Vagina (tissue), 2 donors: ENCODE measurements around the gene HS6ST3. TPM values are rescaled to one million over a fixed set of nuclear protein-coding genes. Genes with fewer than 3 reads are reported as not detected.

Source experiments
- DNase-seq, 2 donors: peaks; one replicate each; pipeline ENCODE4 v3.0.0-alpha.2; 2017; ENCODE audit errors: extremely low spot score in 2 of 2
- H3K27ac ChIP-seq: fragments of 200-600 bp; sonication (generic); one replicate; pipeline ENCODE4 v1.5.1; 2019
- H3K27me3 ChIP-seq: fragments of 200-600 bp; sonication (generic); one replicate; pipeline ENCODE4 v1.5.1; 2019
- H3K36me3 ChIP-seq, 2 donors: fragments of 200-600 bp; sonication (generic); one replicate each; pipeline ENCODE4 v1.5.1; 2017 to 2019
- H3K4me1 ChIP-seq: fragments of 200-600 bp; sonication (generic); one replicate; pipeline ENCODE4 v1.5.1; 2019
- H3K4me3 ChIP-seq, 2 donors: fragments of 200-600 bp; sonication (generic); 1 replicate in 1 of 2; 2 replicates in 1 of 2; pipeline ENCODE4 v1.5.1; 2016 to 2019
- H3K9me3 ChIP-seq: fragments of 200-600 bp; sonication (generic); one replicate; pipeline ENCODE4 v1.5.1; 2019
- CTCF ChIP-seq, 3 experiments: fragments of 450-650 bp in 2 of 3; fragments of 200-600 bp in 1 of 3; sonication (generic) in 1 of 3; IDR thresholded peaks; one replicate each; pipeline ENCODE4 v1.5.1; 2017 to 2019; ENCODE audit warnings: antibody characterized with exemption in 3 of 3, mild to moderate bottlenecking in 2 of 3, moderate library complexity in 2 of 3
- POLR2A ChIP-seq, 2 donors: fragments of 450-650 bp; IDR thresholded peaks; one replicate each; pipeline ENCODE4 v1.6.1; 2017; ENCODE audit warnings: antibody characterized with exemption in 2 of 2, mild to moderate bottlenecking in 2 of 2, moderate library complexity in 2 of 2
- POLR2AphosphoS5 ChIP-seq, 2 donors: sonication (generic); formaldehyde crosslinking; IDR thresholded peaks; one replicate each; pipeline ENCODE4 v1.9.0; 2017; ENCODE audit warnings: antibody characterized with exemption in 2 of 2, mild to moderate bottlenecking in 2 of 2, low read depth in 1 of 2; ENCODE audit not compliant: insufficient read depth in 1 of 2
- intact Hi-C: fragments of 100-400 bp; cut with DNase I; formaldehyde crosslinking; loops from one replicate; pipeline ENCODE4 v1.15.1; 2023
- total RNA-seq: library from RNA; depleted of rRNA; stranded (reverse); fragments of >200 nt; gene quantifications from one replicate; pipeline ENCODE4 v1.2.3, GENCODE V29; 2016

Gene HS6ST3
- total RNA-seq, 1 donor from 2014 or later, result 0.49 TPM

GRCh38 chr13:96837809-96838208 is 747.9 kb downstream of the HS6ST3 start:
- Histone ChIP-seq H3K4me1 (no peaks in the 10 kb centered on the region), H3K36me3 (no peaks in the 10 kb centered on the region), H3K27me3 (no peaks in the 10 kb centered on the region), H3K27ac (no peak overlapping the region), H3K4me3 (no peak overlapping the region), H3K9me3 (no peaks in the 10 kb centered on the region)
- DNase-seq, result no peak
- no peak for TF ChIP-seq POLR2A (IDR thresholded peaks at IDR 0.05)
- no peak for TF ChIP-seq POLR2AphosphoS5 (IDR thresholded peaks at IDR 0.05; ENCODE audit: insufficient read depth in 1 of 2, low read depth in 1 of 2)
- no peak for TF ChIP-seq CTCF (IDR thresholded peaks at IDR 0.05)
- intact Hi-C loops, result no loop called here

GRCh38 chr13:96844195-96844594 is 754.3 kb downstream of the HS6ST3 start:
- H3K4me3 ChIP-seq, result no peak overlapping the region
- no peaks in the 10 kb centered on the region for H3K4me1 ChIP-seq
- H3K36me3 ChIP-seq, result no peaks in the 10 kb centered on the region
- no peak for DNase-seq
- H3K9me3 ChIP-seq, result no peaks in the 10 kb centered on the region
- H3K27me3 ChIP-seq, result no peaks in the 10 kb centered on the region
- no peak for TF ChIP-seq CTCF (IDR thresholded peaks at IDR 0.05)
- TF ChIP-seq POLR2A (IDR thresholded peaks at IDR 0.05), result no peak
- TF ChIP-seq POLR2AphosphoS5 (IDR thresholded peaks at IDR 0.05; ENCODE audit: insufficient read depth in 1 of 2, low read depth in 1 of 2), result no peak
- intact Hi-C loops, result no loop called here
- H3K27ac ChIP-seq, result no peak overlapping the region

GRCh38 chr13:96844616-96845015 is 754.7 kb downstream of the HS6ST3 start:
- no peak for DNase-seq
- Histone ChIP-seq H3K36me3 (no peaks in the 10 kb centered on the region), H3K27ac (no peak overlapping the region), H3K4me1 (no peaks in the 10 kb centered on the region), H3K4me3 (no peak overlapping the region), H3K27me3 (no peaks in the 10 kb centered on the region), H3K9me3 (no peaks in the 10 kb centered on the region)
- intact Hi-C loops, result no loop called here
- TF ChIP-seq CTCF (IDR thresholded peaks at IDR 0.05) (no peak), POLR2AphosphoS5 (IDR thresholded peaks at IDR 0.05; ENCODE audit: insufficient read depth in 1 of 2, low read depth in 1 of 2) (no peak), POLR2A (IDR thresholded peaks at IDR 0.05) (no peak)

- no peaks in the 10 kb centered on the region for H3K9me3 ChIP-seq
- H3K27ac ChIP-seq, result no peak overlapping the region
- no peak for DNase-seq
- H3K36me3 ChIP-seq, result no peaks in the 10 kb centered on the region
- H3K4me3 ChIP-seq, result no peak overlapping the region
- no peaks in the 10 kb centered on the region for H3K4me1 ChIP-seq
- TF ChIP-seq POLR2A (IDR thresholded peaks at IDR 0.05) (no peak), CTCF (IDR thresholded peaks at IDR 0.05) (no peak)
- no peaks in the 10 kb centered on the region for H3K27me3 ChIP-seq
- intact Hi-C loops, result no loop called here
These were observed 758.4 kb downstream of the HS6ST3 start for GRCh38 chr13:96848286-96848685.

- H3K4me1 ChIP-seq, result no peaks in the 10 kb centered on the region
- H3K27ac ChIP-seq, result no peak overlapping the region
- no peak overlapping the region for H3K4me3 ChIP-seq
- intact Hi-C loops, result no loop called here
- H3K27me3 ChIP-seq, result no peaks in the 10 kb centered on the region
- TF ChIP-seq POLR2AphosphoS5 (IDR thresholded peaks at IDR 0.05; ENCODE audit: insufficient read depth in 1 of 2, low read depth in 1 of 2) (no peak), CTCF (IDR thresholded peaks at IDR 0.05) (no peak), POLR2A (IDR thresholded peaks at IDR 0.05) (no peak)
- no peaks in the 10 kb centered on the region for H3K9me3 ChIP-seq
- H3K36me3 ChIP-seq, result no peaks in the 10 kb centered on the region
- DNase-seq, result no peak
These were observed 759.2 kb downstream of the HS6ST3 start for GRCh38 chr13:96849091-96849490.
